Hepatic stellate cell (primary cell): ENCODE measurements around the gene ATP12A.

ENCODE experiments used
- DNase-seq: peaks from one replicate; pipeline ENCODE4 v3.0.0; 2011; ENCODE audit warnings: low spot score

Gene ATP12A

DNA sequence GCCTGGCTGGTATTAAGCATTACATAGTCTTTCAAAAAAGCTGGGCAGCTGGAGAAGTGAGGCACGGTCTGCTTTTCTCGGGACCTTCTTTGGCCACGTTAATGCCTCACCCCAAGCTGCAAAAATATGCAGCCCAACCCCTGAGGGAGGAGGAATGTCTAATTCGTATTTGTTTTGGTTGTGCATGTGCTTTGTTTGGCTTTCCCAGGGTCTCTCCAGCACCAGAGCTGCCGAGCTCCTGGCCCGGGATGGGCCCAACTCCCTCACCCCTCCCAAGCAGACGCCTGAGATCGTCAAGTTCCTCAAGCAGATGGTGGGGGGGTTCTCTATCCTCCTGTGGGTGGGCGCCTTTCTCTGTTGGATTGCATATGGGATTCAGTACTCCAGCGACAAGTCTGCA lies 7.9 kb downstream of the ATP12A start:
- no peak for DNase-seq

GRCh38 chr13:24688950-24689349 lies 8.7 kb downstream of the ATP12A start:
- DNase-seq, result no peak

DNA sequence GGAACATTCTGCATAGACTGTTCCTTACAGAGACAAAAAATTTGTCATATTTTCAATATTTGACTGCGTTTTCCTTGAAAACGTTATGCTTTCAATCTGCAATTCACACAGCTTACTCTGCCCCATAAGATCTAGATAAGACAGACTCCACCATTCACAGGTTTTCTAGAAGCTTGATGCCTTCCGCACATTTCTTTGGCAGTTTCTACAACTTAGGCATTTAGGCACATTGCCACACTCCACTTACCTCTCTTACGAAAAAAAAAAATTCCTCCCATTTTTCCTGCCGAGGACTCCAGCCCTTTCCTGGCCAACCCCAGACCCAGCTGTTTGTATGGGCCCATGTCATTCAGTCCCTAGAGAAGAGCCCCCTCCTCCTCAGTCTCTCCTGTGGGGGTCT lies 11.2 kb downstream of the ATP12A start:
- no peak for DNase-seq

- no peak for DNase-seq
Observed at GRCh38 chr13:24692561-24692960, 12.4 kb downstream of the ATP12A start.

GRCh38 chr13:24693862-24694471 lies 13.8 kb downstream of the ATP12A start:
- peak; percentile 59 for DNase-seq

GRCh38 chr13:24694907-24695306 lies 14.7 kb downstream of the ATP12A start:
- no peak for DNase-seq

GRCh38 chr13:24698686-24699085 lies 18.5 kb downstream of the ATP12A start:
- DNase-seq, result no peak

DNA sequence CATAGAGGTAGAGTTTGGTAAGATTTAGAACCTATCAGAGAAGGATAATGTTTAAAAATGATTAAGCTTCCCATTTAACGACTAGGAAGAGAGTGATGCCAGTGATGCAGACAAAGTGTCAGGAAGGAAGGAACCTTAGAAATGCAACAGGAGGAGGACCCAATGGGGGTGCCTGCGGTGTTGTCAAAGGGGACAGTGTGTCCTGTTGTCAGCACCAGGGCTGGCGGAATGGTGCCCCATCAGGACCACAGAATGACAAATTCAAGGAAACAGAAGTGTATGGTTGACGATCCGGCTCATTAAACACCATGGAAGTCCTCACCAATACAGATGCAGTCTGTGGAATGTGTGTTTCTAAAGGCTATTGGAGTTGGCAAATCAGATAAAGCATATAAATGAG lies 19.3 kb downstream of the ATP12A start:
- no peak for DNase-seq

DNA sequence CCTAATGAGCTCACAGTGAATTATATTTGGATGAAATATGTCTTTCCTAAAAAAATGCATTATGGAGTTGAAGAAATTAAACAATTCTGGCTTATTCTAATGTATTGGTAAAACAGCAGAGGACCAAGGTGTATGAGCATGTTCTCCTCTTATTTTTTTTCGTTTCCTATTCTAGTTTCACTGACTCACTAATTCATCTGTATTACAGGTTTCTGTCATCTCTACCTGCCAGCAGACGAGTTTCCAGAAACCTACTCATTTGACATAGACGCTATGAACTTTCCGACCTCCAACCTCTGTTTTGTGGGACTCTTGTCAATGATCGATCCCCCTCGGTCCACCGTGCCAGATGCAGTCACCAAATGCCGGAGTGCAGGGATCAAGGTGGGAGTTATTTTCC lies 20.3 kb downstream of the ATP12A start:
- DNase-seq, result no peak

DNA sequence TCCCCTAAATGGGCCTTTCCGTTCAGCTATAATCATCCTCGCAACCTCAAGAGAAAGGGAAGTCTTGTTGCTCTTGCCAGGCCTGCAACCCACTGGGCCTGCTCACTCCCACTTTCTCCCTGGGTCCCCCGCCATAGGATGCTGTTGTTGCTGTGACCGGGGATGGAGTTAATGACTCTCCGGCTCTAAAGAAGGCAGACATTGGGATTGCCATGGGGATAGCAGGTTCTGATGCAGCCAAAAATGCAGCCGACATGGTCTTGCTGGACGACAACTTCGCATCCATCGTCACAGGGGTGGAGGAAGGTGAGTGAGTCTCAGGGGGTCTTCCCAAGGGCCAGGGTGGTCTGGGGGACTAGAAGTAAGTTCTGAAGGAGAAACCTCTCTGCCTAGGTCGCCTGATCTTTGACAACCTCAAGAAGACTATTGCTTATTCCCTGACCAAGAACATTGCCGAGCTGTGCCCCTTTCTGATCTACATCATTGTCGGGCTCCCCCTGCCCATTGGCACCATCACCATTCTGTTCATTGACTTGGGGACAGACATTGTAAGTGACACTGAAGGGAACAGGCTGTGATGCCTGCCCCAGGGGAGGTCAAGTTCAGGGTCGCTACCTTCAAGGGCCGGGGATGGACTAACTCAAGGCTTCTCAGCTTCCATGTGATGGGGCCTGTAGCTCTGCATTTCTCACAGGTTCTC lies 26.8 kb downstream of the ATP12A start:
- DNase-seq, result no peak

DNA sequence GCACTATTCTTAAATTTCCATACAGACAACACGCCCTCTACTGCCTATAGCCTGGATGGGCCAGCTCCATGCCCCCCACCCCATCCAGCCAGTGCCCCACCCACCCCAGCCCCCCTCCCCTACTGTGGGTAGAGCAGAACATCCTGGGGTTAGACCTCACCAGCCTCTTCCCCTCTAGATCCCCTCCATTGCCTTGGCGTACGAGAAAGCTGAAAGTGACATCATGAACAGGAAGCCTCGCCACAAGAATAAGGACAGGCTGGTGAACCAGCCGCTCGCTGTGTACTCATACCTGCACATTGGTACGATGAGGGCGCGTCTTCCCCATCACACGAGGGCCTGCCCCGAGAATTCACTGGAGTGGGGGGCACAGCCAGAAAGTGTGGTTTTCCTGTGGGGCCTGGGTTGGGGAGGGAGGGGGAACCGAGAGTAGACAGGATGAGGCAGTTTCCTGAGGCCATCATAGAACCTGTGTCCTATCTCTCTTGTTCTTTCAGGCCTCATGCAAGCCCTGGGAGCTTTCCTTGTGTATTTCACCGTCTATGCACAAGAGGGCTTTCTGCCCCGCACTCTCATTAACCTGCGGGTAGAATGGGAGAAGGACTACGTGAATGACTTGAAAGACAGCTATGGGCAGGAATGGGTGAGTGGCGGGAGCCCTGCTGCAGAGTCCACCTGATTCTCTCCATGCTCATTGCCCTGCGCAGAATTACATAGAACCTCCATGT lies 29.1 kb downstream of the ATP12A start:
- DNase-seq, result no peak

DNA sequence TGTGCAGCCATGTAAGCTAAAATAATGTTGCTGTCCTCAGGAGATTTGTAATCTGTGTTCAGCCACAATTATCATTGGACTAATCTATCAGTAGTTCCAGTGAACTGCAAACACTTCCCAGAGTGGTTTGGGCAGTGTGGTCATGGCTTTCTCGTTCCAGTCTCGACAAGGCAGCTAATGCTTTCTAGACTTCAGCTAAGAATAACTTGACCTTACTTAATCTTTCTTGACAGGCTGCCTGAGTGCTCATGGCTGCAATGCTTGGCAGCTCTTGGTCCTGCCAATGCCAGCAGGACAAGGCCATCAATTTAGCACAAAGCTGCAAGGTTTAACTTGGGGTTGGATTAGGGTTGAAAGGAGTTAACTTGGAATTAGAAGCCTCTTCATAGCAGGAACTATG lies 32.8 kb downstream of the ATP12A start:
- no peak for DNase-seq

DNA sequence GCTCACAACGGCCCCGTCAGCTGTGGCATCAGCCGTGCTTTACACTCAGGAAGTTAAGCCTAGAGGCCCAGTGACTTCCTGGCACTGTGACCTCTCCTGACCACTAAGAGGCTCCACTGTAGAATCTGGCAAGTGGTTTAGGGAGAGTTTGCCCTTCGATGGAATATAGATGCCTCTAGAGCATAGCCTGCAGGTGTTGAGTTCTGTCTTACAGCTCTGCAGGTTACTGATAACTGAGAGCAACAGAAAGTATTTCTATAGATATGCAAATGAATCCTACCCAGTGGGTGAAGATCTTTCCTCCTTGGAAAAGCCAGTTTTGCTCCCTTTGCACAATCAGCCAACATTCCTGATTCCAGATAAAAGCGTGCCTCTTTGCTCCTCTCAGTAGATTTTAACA lies 35.8 kb downstream of the ATP12A start:
- no peak for DNase-seq

GRCh38 chr13:24716446-24716845 lies 36.2 kb downstream of the ATP12A start:
- DNase-seq, result no peak

GRCh38 chr13:24717217-24717616 lies 37.0 kb downstream of the ATP12A start:
- DNase-seq, result no peak

- no peak for DNase-seq
Observed at GRCh38 chr13:24718192-24718965, 38.2 kb downstream of the ATP12A start.

DNA sequence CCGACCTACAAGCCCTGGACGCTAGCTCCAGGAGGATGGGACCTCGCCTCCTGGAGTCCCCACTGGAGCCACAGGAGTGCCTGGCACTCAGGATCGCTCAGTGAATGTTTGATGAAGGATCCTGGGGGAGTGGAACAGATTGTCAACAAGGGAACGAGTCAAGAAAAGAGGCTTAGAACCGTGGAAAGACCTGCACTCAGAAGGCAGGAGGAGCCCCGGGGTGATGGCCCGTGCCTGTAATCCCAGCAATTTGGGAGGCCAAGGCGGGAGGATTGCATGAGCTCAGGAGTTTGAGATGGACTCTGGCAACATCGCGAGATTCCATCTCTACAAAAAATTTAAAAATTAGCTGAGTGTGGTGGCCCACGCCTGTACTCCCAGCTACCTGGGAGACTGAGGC lies 38.9 kb downstream of the ATP12A start:
- no peak for DNase-seq

GRCh38 chr13:24723206-24723605 lies 43.0 kb downstream of the ATP12A start:
- no peak for DNase-seq

- no peak for DNase-seq
Observed at GRCh38 chr13:24724714-24725113, 44.5 kb downstream of the ATP12A start.

- DNase-seq, result no peak
Observed at GRCh38 chr13:24725379-24725778, 45.2 kb downstream of the ATP12A start.

GRCh38 chr13:24727731-24728601 lies 47.8 kb downstream of the ATP12A start:
- DNase-seq, result peak; percentile 90
